ENCODE measurements around the gene SSX1. TPM values are rescaled to one million over a fixed set of nuclear protein-coding genes. Genes with fewer than 3 reads are reported as not detected.

The SSX1 gene
- total and polyA plus RNA-seq, 9 donors = 0.10 TPM; not detected in 8

Other genes starting within 250 kb of the SSX1 start
- gene SPACA5, start 248.4 kb upstream of the SSX1 start, total RNA-seq = not detected
- gene SPACA5, start 248.4 kb upstream of the SSX1 start, polyA plus RNA-seq (ENCODE audit: insufficient read depth in 1 of 8, insufficient read length in 8 of 8, low replicate concordance in 1 of 8) = not detected
- 2.3 TPM for gene ZNF630, start 183.8 kb upstream of the SSX1 start, total RNA-seq
- 1 to 10 TPM; 1.6 to 2.8 (median 2.0) TPM for gene ZNF630, start 183.8 kb upstream of the SSX1 start, polyA plus RNA-seq (ENCODE audit: insufficient read depth in 1 of 8, insufficient read length in 8 of 8, low replicate concordance in 1 of 8)
- gene SPACA5B, start 124.8 kb upstream of the SSX1 start, total RNA-seq = not detected
- not detected for gene SPACA5B, start 124.8 kb upstream of the SSX1 start, polyA plus RNA-seq (ENCODE audit: insufficient read depth in 1 of 8, insufficient read length in 8 of 8, low replicate concordance in 1 of 8)
- not detected for gene SSX5, start 58.6 kb upstream of the SSX1 start, total RNA-seq
- not detected for gene SSX5, start 58.6 kb upstream of the SSX1 start, polyA plus RNA-seq (ENCODE audit: insufficient read depth in 1 of 8, insufficient read length in 8 of 8, low replicate concordance in 1 of 8)
- not detected for gene SSX3, start 101.3 kb downstream of the SSX1 start, total RNA-seq
- gene SSX3, start 101.3 kb downstream of the SSX1 start, polyA plus RNA-seq (ENCODE audit: insufficient read depth in 1 of 8, insufficient read length in 8 of 8, low replicate concordance in 1 of 8) = not detected
- gene SSX4, start 128.1 kb downstream of the SSX1 start, total RNA-seq = not detected
- gene SSX4, start 128.1 kb downstream of the SSX1 start, polyA plus RNA-seq (ENCODE audit: insufficient read depth in 1 of 8, insufficient read length in 8 of 8, low replicate concordance in 1 of 8) = not detected
- gene SSX4B, start 156.6 kb downstream of the SSX1 start, total RNA-seq = not detected
- gene SSX4B, start 156.6 kb downstream of the SSX1 start, polyA plus RNA-seq (ENCODE audit: insufficient read depth in 1 of 8, insufficient read length in 8 of 8, low replicate concordance in 1 of 8) = not detected
- 4.2 TPM for gene SLC38A5, start 214.9 kb downstream of the SSX1 start, total RNA-seq
- gene SLC38A5, start 214.9 kb downstream of the SSX1 start, polyA plus RNA-seq (ENCODE audit: insufficient read depth in 1 of 8, insufficient read length in 8 of 8, low replicate concordance in 1 of 8) = 10 to 100 TPM in 1 of 8 donors, 1 to 10 TPM in 7; 5.9 to 12.2 (median 8.4) TPM
- gene FTSJ1, start 220.8 kb downstream of the SSX1 start, total RNA-seq = 28.2 TPM
- gene FTSJ1, start 220.8 kb downstream of the SSX1 start, polyA plus RNA-seq (ENCODE audit: insufficient read depth in 1 of 8, insufficient read length in 8 of 8, low replicate concordance in 1 of 8) = 10 to 100 TPM; 24.0 to 34.3 (median 26.0) TPM